GM23338 (cell line): ENCODE measurements around the gene THOP1. TPM values are rescaled to one million over a fixed set of nuclear protein-coding genes. Genes with fewer than 3 reads are reported as not detected.

Source experiments
- ATAC-seq: fragments of 200-7000 bp; cut with Tn5 transposase; 3 replicates; pipeline ENCODE4 v1.9.1; 2020
- DNase-seq: peaks from one replicate; pipeline ENCODE4 v3.0.0-alpha.2; 2015; ENCODE audit warnings: low spot score
- H2AFZ ChIP-seq: fragments of 200-600 bp; sonication (generic); 2 replicates; pipeline ENCODE4 v1.8.0; 2016; ENCODE audit warnings: antibody characterized with exemption, mild to moderate bottlenecking, moderate library complexity
- H3F3A ChIP-seq: fragments of 200-600 bp; sonication (generic); replicated peaks from 2 replicates; pipeline ENCODE4 v1.8.0; 2017; ENCODE audit warnings: antibody characterized with exemption, mixed run types, low read depth
- H3K27ac ChIP-seq: fragments of 200-600 bp; sonication (generic); 2 replicates; pipeline ENCODE4 v1.6.1; 2016; ENCODE audit warnings: low read depth
- H3K27me3 ChIP-seq: fragments of 200-600 bp; sonication (generic); 2 replicates; pipeline ENCODE4 v1.8.0; 2016; ENCODE audit warnings: mild to moderate bottlenecking, mixed run types, moderate library complexity; ENCODE audit not compliant: insufficient read depth
- H3K36me3 ChIP-seq: fragments of 200-600 bp; sonication (generic); 2 replicates; pipeline ENCODE4 v1.8.0; 2016; ENCODE audit warnings: mild to moderate bottlenecking; ENCODE audit not compliant: insufficient read depth
- H3K4me1 ChIP-seq: fragments of 200-600 bp; sonication (generic); 2 replicates; pipeline ENCODE4 v1.8.0; 2016; ENCODE audit warnings: mild to moderate bottlenecking, moderate library complexity; ENCODE audit not compliant: insufficient read depth
- H3K4me2 ChIP-seq: fragments of 200-600 bp; sonication (generic); 2 replicates; pipeline ENCODE4 v1.7.1; 2017; ENCODE audit warnings: mixed run types
- H3K4me3 ChIP-seq: fragments of 200-600 bp; sonication (generic); 2 replicates; pipeline ENCODE4 v1.6.1; 2016; ENCODE audit warnings: mixed run types
- H3K79me2 ChIP-seq: fragments of 200-600 bp; sonication (generic); replicated peaks from 2 replicates; pipeline ENCODE4 v1.8.0; 2017; ENCODE audit warnings: mild to moderate bottlenecking; ENCODE audit not compliant: insufficient read depth
- H3K9me2 ChIP-seq: fragments of 200-600 bp; sonication (generic); 2 replicates; pipeline ENCODE4 v1.8.0; 2017; ENCODE audit not compliant: insufficient read depth
- H4K20me1 ChIP-seq: fragments of 200-600 bp; sonication (generic); replicated peaks from 2 replicates; pipeline ENCODE4 v1.8.0; 2017; ENCODE audit warnings: mild to moderate bottlenecking; ENCODE audit not compliant: insufficient read depth
- H3K27ac Mint-ChIP-seq: 2 replicates; pipeline ENCODE4 v1.8.0; 2020; ENCODE audit warnings: inconsistent platforms, mild to moderate bottlenecking, moderate library complexity, mixed read lengths
- H3K27me3 Mint-ChIP-seq: 3 replicates; pipeline ENCODE4 v1.8.0; 2022; ENCODE audit warnings: low read depth, mild to moderate bottlenecking, moderate library complexity, mixed read lengths, inconsistent platforms; ENCODE audit not compliant: insufficient read depth, poor library complexity
- H3K36me3 Mint-ChIP-seq: 3 replicates; pipeline ENCODE4 v1.8.0; 2021; ENCODE audit warnings: low read depth, mild to moderate bottlenecking, inconsistent platforms, moderate library complexity, mixed read lengths
- H3K4me1 Mint-ChIP-seq: 3 replicates; pipeline ENCODE4 v1.8.0; 2020; ENCODE audit warnings: mild to moderate bottlenecking, inconsistent platforms, mixed read lengths
- H3K4me3 Mint-ChIP-seq: 3 replicates; pipeline ENCODE4 v1.8.0; 2021; ENCODE audit warnings: moderate library complexity, mild to moderate bottlenecking, inconsistent platforms, mixed read lengths
- H3K9me3 Mint-ChIP-seq: 3 replicates; pipeline ENCODE4 v1.8.0; 2020; ENCODE audit warnings: moderate library complexity, mild to moderate bottlenecking, inconsistent platforms, mixed read lengths
- CREB1 ChIP-seq: fragments of 250-450 bp; sonication (Bioruptor Pico); IDR thresholded peaks from 2 replicates; pipeline ENCODE4 v1.5.0; 2020; ENCODE audit warnings: low read depth, mild to moderate bottlenecking, moderate library complexity
- CTCF ChIP-seq, 2 experiments: fragments of 200-600 bp in 1 of 2; sonication (generic) in 1 of 2; conservative IDR thresholded peaks; 2 replicates each; pipeline versions ENCODE4 v1.5.1 to v1.6.1; 2016 to 2017; ENCODE audit warnings: antibody characterized with exemption in 2 of 2, low read depth in 2 of 2, mild to moderate bottlenecking in 2 of 2, moderate library complexity in 1 of 2
- ETS1 ChIP-seq: IDR thresholded peaks from 2 replicates; pipeline ENCODE4 v1.6.1; 2016; ENCODE audit warnings: antibody characterized with exemption
- EZH2phosphoT487 ChIP-seq: fragments of 200-600 bp; sonication (generic); IDR thresholded peaks from one replicate; pipeline ENCODE4 v1.8.1; 2018; ENCODE audit warnings: antibody characterized with exemption; ENCODE audit not compliant: unreplicated experiment
- JUNB ChIP-seq: IDR thresholded peaks from one replicate; pipeline ENCODE4 v1.6.1; 2016; ENCODE audit warnings: antibody characterized with exemption; ENCODE audit not compliant: unreplicated experiment
- NANOG ChIP-seq: IDR thresholded peaks from 2 replicates; pipeline ENCODE4 v1.6.1; 2016; ENCODE audit warnings: antibody characterized with exemption, borderline replicate concordance
- POLR2AphosphoS5 ChIP-seq: IDR thresholded peaks from 2 replicates; pipeline ENCODE4 v1.6.1; 2016; ENCODE audit warnings: antibody characterized with exemption, low read depth
- REST ChIP-seq: IDR thresholded peaks from one replicate; pipeline ENCODE4 v1.6.1; 2018; ENCODE audit warnings: antibody characterized with exemption; ENCODE audit not compliant: unreplicated experiment
- STAT1 ChIP-seq: IDR thresholded peaks from one replicate; pipeline ENCODE4 v1.6.1; 2016; ENCODE audit warnings: antibody characterized with exemption; ENCODE audit not compliant: unreplicated experiment
- ZNF114 ChIP-seq: fragments of 250-450 bp; sonication (Bioruptor Pico); IDR thresholded peaks from 2 replicates; pipeline ENCODE4 v1.5.0; 2020; ENCODE audit warnings: mild to moderate bottlenecking, moderate library complexity
- ZNF331 ChIP-seq: fragments of 250-450 bp; sonication (Bioruptor Pico); IDR thresholded peaks from 2 replicates; pipeline ENCODE4 v1.5.0; 2020; ENCODE audit warnings: low read depth, mild to moderate bottlenecking, moderate library complexity
- ZNF462 ChIP-seq: fragments of 250-450 bp; sonication (Bioruptor Pico); IDR thresholded peaks from 2 replicates; pipeline ENCODE4 v1.5.0; 2020; ENCODE audit warnings: mild to moderate bottlenecking, moderate library complexity
- polyA plus RNA-seq: library from polyadenylated mRNA; unstranded; fragments of >200 nt; fragmentation: Nextera tagmentation; extraction: Ambion mirVana; gene quantifications from 2 replicates; pipeline ENCODE4 v1.2.1, GENCODE V29; 2016
- total RNA-seq: library from RNA; depleted of rRNA; stranded (reverse); fragments of >200 nt; shearing (Covaris generic); gene quantifications from 2 replicates; pipeline ENCODE4 v1.2.3, GENCODE V29; 2014

Gene THOP1
- total and polyA plus RNA-seq, 2 experiments from 2014 or later, result 110 to 229 TPM

DNA sequence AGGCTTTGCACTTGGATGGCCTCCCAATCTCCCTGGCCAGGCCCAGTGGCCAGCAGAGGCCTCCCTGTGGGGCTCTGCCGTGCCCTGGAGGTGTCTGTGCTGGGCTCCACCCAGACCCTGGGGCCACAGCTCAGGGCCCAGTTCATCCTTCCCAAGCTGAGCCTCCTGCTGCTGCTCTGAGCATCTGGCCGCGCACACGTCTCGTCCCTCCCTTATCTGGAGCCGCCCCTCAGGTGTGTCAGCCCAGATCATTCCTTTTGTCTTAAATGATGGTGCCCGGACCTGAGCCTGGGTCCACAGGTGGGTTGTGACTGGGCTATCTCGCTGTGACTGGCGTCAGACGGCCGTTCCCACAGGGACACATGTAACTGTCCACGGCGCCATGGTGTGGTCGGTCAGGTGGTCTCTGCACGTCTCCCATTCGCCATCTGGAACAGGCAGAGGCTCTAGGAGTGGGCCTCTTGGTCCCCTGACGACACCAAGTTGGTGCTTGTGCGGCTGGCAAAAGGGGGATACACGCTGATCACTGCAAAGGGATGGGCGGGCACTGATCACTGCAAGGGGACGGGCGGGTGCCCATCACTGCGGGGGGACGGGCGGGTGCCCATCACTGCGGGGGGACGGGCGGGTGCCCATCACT is 20.1 kb downstream of the THOP1 start:
- TF ChIP-seq CTCF (conservative IDR thresholded peaks at IDR 0.05; ENCODE audit: low read depth in 2 of 2) (no peak), NANOG (no peak), REST (no peak), ZNF462 (CRISPR knock-in tag) (no peak), JUNB (no peak), STAT1 (no peak), ETS1 (no peak), ZNF114 (no peak), EZH2phosphoT487 (no peak), POLR2AphosphoS5 (no peak), ZNF331 (CRISPR knock-in tag) (no peak), CREB1 (CRISPR knock-in tag) (no peak)
- H3K27me3 Mint-ChIP-seq, result peaks cover 11% of the 10 kb centered on the region
- no peaks in the 10 kb centered on the region for H3K4me1 Mint-ChIP-seq
- DNase-seq (no peak), ATAC-seq (no peak)
- H3K9me3 Mint-ChIP-seq, result no peaks in the 10 kb centered on the region; the same call in 2 of the 3 replicates
- H3K4me3 ChIP-seq, result no peak overlapping the region
- H3F3A ChIP-seq, result no peaks in the 10 kb centered on the region
- no peaks in the 10 kb centered on the region; the same call in 1 of the 2 replicates for H4K20me1 ChIP-seq
- H3K36me3 ChIP-seq, result no peaks in the 10 kb centered on the region; the same call in 1 of the 2 replicates
- no peak overlapping the region for H3K4me3 Mint-ChIP-seq
- H2AFZ ChIP-seq, result no peak overlapping the region
- H3K27ac Mint-ChIP-seq, result no peak overlapping the region
- peaks cover 3% of the 10 kb centered on the region for H3K79me2 ChIP-seq
- H3K36me3 Mint-ChIP-seq, result peaks cover 53% of the 10 kb centered on the region
- no peaks in the 10 kb centered on the region for H3K27me3 ChIP-seq
- H3K27ac ChIP-seq, result no peak overlapping the region
- no peaks in the 10 kb centered on the region for H3K4me1 ChIP-seq
- no peak overlapping the region for H3K4me2 ChIP-seq
- no peaks in the 10 kb centered on the region for H3K9me2 ChIP-seq
